Loucy (cell line): ENCODE measurements around the gene HBEGF.

ENCODE experiments used
- H2AFZ ChIP-seq: fragments of 200-600 bp; sonication (generic); 2 replicates; pipeline ENCODE4 v1.6.0; 2016; ENCODE audit warnings: antibody characterized with exemption, mild to moderate bottlenecking, low read length, moderate library complexity
- H3F3A ChIP-seq: fragments of 200-600 bp; 2 replicates; pipeline ENCODE4 v1.6.0; 2016; ENCODE audit warnings: antibody characterized with exemption, low read depth, mild to moderate bottlenecking
- H3K27me3 ChIP-seq: fragments of 200-600 bp; sonication (generic); 2 replicates; pipeline ENCODE4 v1.6.1; 2014; ENCODE audit warnings: low read length, mild to moderate bottlenecking; ENCODE audit not compliant: insufficient read depth, poor library complexity, severe bottlenecking
- H3K36me3 ChIP-seq: fragments of 200-600 bp; sonication (generic); 2 replicates; pipeline ENCODE4 v1.6.1; 2016; ENCODE audit warnings: low read length; ENCODE audit not compliant: insufficient read depth
- H3K4me1 ChIP-seq: fragments of 200-600 bp; sonication (generic); 2 replicates; pipeline ENCODE4 v1.5.1; 2014; ENCODE audit warnings: low read length, mild to moderate bottlenecking; ENCODE audit not compliant: insufficient read depth, poor library complexity, severe bottlenecking
- H3K4me2 ChIP-seq: fragments of 200-600 bp; sonication (generic); 2 replicates; pipeline ENCODE4 v1.6.0; 2014; ENCODE audit warnings: antibody characterized with exemption, low read length, low read depth, mild to moderate bottlenecking; ENCODE audit not compliant: poor library complexity, severe bottlenecking
- H3K4me3 ChIP-seq: fragments of 200-600 bp; sonication (generic); 2 replicates; pipeline ENCODE4 v1.5.1; 2014; ENCODE audit warnings: low read length, mild to moderate bottlenecking, mixed read lengths; ENCODE audit not compliant: poor library complexity, severe bottlenecking
- H3K79me2 ChIP-seq: fragments of 200-600 bp; sonication (generic); 2 replicates; pipeline ENCODE4 v1.6.1; 2014; ENCODE audit warnings: low read length; ENCODE audit not compliant: insufficient read depth
- H3K9ac ChIP-seq: fragments of 200-600 bp; sonication (generic); 2 replicates; pipeline ENCODE4 v1.6.0; 2014; ENCODE audit warnings: mild to moderate bottlenecking, low read depth, low read length, moderate library complexity; ENCODE audit not compliant: poor library complexity, severe bottlenecking
- H3K9me2 ChIP-seq: fragments of 200-600 bp; sonication (generic); replicated peaks from 2 replicates; pipeline ENCODE4 v1.6.1; 2016; ENCODE audit warnings: low read depth, low read length, mixed read lengths
- H3K9me3 ChIP-seq: fragments of 200-600 bp; sonication (generic); 2 replicates; pipeline ENCODE4 v1.6.1; 2014; ENCODE audit warnings: mild to moderate bottlenecking, antibody characterized with exemption, low read length, low read depth; ENCODE audit not compliant: insufficient read depth
- H4K20me1 ChIP-seq: fragments of 200-600 bp; sonication (generic); 2 replicates; pipeline ENCODE4 v1.6.0; 2014; ENCODE audit warnings: antibody characterized with exemption, low read length, mild to moderate bottlenecking; ENCODE audit not compliant: insufficient read depth, poor library complexity, severe bottlenecking
- CTCF ChIP-seq: fragments of 200-600 bp; sonication (generic); conservative IDR thresholded peaks from 2 replicates; pipeline ENCODE4 v1.5.1; 2014; ENCODE audit warnings: mild to moderate bottlenecking, antibody characterized with exemption, low read length
- EZH2phosphoT487 ChIP-seq: fragments of 200-600 bp; IDR thresholded peaks from 2 replicates; pipeline ENCODE4 v1.6.1; 2018; ENCODE audit warnings: antibody characterized with exemption, mild to moderate bottlenecking, moderate library complexity, borderline replicate concordance

Gene HBEGF

DNA sequence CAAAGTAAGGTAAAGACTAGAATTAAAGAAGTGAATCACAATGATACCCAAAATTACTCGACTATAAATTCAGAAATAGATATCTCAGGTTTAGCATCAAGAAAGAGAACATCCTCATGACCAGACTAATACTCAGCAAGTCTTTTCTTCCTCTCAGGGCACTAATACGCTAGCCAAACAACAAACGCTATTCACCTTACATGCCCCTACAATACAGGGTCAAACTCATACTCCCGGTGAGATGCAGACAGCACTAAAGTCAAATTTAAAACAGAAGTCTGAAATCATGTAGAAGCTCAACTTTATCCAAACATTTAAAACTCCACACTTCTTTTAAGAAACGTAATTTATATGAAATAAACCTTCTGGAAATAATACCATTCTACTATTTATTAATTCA lies 49.1 kb downstream of the HBEGF start:
- Histone ChIP-seq H3K36me3 (no peaks in the 10 kb centered on the region), H2AFZ (no peak overlapping the region), H3K79me2 (peaks cover 76% of the 10 kb centered on the region), H3K9me2 (no peaks in the 10 kb centered on the region), H3K4me1 (peaks cover 57% of the 10 kb centered on the region), H3K9me3 (no peaks in the 10 kb centered on the region), H3F3A (no peaks in the 10 kb centered on the region), H4K20me1 (peaks cover 30% of the 10 kb centered on the region), H3K27me3 (no peaks in the 10 kb centered on the region), H3K4me2 (peak overlapping the region; percentile 68), H3K4me3 (peak overlapping the region; percentile 56), H3K9ac (no peak overlapping the region)
- TF ChIP-seq EZH2phosphoT487 (no peak), CTCF (no peak)

- Histone ChIP-seq H2AFZ (no peak overlapping the region), H3K9me2 (no peaks in the 10 kb centered on the region), H3K36me3 (no peaks in the 10 kb centered on the region), H4K20me1 (peaks cover 22% of the 10 kb centered on the region), H3K27me3 (no peaks in the 10 kb centered on the region), H3K4me2 (peak overlapping the region; percentile 68), H3K79me2 (peaks cover 75% of the 10 kb centered on the region), H3K4me3 (peak overlapping the region; percentile 56), H3F3A (no peaks in the 10 kb centered on the region), H3K9ac (peak overlapping the region; percentile 48), H3K4me1 (peaks cover 47% of the 10 kb centered on the region), H3K9me3 (no peaks in the 10 kb centered on the region)
- no peak for TF ChIP-seq EZH2phosphoT487
- no peak for TF ChIP-seq CTCF
Measured at GRCh38 chr5:140296289-140296688, 50.1 kb downstream of the HBEGF start.

GRCh38 chr5:140295414-140295813 lies 51.0 kb downstream of the HBEGF start:
- Histone ChIP-seq H2AFZ (no peak overlapping the region), H3K4me1 (peaks cover 44% of the 10 kb centered on the region), H3K9ac (no peak overlapping the region), H3K4me3 (no peak overlapping the region), H3K36me3 (no peaks in the 10 kb centered on the region), H3K4me2 (peak overlapping the region; percentile 53), H4K20me1 (peaks cover 27% of the 10 kb centered on the region), H3F3A (no peaks in the 10 kb centered on the region), H3K27me3 (no peaks in the 10 kb centered on the region), H3K79me2 (peaks cover 75% of the 10 kb centered on the region), H3K9me2 (no peaks in the 10 kb centered on the region), H3K9me3 (no peaks in the 10 kb centered on the region)
- TF ChIP-seq EZH2phosphoT487 = no peak
- TF ChIP-seq CTCF = no peak
